Astrocyte (in vitro differentiated cells and primary cell): ENCODE measurements around the gene SLC4A2.

ENCODE experiments used
- CTCF ChIP-seq: IDR thresholded peaks from 2 replicates; pipeline ENCODE4 v1.5.1; 2011; ENCODE audit warnings: low read depth, mild to moderate bottlenecking, inconsistent platforms, low read length, moderate library complexity; ENCODE audit not compliant: insufficient read depth
- EZH2 ChIP-seq: IDR thresholded peaks from 2 replicates; pipeline ENCODE4 v1.6.1; 2012; ENCODE audit warnings: mild to moderate bottlenecking, low read length, inconsistent platforms; ENCODE audit not compliant: insufficient read depth

- TF ChIP-seq CTCF: no peak
- TF ChIP-seq EZH2: no peak
Measured at GRCh38 chr7:151115836-151116418, 56.5 kb downstream of the SLC4A2 start.
